ENCODE results near the gene RCVRN.

The RCVRN gene

GRCh38 chr17:9917131-9917530, 12.1 kb upstream of the RCVRN start:
- TF ChIP-seq, protein P1, sequence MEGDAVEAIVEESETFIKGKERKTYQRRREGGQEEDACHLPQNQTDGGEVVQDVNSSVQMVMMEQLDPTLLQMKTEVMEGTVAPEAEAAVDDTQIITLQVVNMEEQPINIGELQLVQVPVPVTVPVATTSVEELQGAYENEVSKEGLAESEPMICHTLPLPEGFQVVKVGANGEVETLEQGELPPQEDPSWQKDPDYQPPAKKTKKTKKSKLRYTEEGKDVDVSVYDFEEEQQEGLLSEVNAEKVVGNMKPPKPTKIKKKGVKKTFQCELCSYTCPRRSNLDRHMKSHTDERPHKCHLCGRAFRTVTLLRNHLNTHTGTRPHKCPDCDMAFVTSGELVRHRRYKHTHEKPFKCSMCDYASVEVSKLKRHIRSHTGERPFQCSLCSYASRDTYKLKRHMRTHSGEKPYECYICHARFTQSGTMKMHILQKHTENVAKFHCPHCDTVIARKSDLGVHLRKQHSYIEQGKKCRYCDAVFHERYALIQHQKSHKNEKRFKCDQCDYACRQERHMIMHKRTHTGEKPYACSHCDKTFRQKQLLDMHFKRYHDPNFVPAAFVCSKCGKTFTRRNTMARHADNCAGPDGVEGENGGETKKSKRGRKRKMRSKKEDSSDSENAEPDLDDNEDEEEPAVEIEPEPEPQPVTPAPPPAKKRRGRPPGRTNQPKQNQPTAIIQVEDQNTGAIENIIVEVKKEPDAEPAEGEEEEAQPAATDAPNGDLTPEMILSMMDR (IDR thresholded peaks at IDR 0.05; ENCODE audit: insufficient read depth, low read depth, low read length, missing control alignments): no peak
- no peak overlapping the region for H3K4me3 ChIP-seq (ENCODE audit: low read depth, low read length)
- no peak for DNase-seq (ENCODE audit: low read depth)

DNA sequence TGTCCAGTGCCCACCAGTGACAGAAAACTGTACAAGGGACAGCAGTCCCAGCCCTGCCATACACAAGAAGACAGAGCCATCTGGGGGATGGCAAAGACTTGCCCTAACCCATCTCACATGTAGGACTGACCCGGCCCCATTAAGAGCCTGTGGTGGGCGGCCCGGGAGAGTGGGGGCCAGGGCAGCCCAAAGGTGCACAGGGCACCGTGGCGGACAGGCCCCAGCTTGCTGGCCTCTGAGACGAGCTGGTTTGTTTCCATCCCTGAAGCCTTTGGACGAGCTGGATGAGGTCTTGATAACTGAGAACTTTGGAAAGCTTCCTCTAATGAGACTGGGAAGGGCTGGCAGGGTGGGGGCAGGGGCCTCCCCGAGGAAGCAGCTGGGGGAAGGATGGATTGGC, 11.0 kb upstream of the RCVRN start:
- H3K4me3 ChIP-seq (ENCODE audit: low read depth, low read length): no peak overlapping the region
- TF ChIP-seq, protein P1 (IDR thresholded peaks at IDR 0.05; ENCODE audit: insufficient read depth, low read depth, low read length, missing control alignments): no peak
- DNase-seq (ENCODE audit: low read depth): no peak

DNA sequence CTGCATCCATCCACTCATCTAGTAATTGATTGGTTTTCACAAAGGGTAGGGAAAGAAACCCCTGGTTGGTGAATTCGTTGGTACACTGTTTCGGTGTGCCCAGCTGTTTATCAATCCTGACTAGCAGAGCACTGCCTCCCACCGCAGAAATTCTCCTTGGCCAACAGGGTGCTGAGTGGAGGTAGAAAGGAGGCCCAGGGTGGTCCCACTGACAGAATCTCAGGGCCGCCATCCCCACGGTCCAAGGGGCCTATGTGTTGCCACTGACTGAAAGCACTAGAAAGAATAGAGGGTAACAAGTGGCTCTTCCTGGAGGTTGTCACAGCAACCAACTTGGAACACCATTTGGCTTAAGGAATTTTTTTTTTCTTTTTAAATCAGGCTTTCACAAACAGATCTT, 8.4 kb upstream of the RCVRN start:
- DNase-seq (ENCODE audit: low read depth): no peak
- TF ChIP-seq, protein P1 (IDR thresholded peaks at IDR 0.05; ENCODE audit: insufficient read depth, low read depth, low read length, missing control alignments): no peak

DNA sequence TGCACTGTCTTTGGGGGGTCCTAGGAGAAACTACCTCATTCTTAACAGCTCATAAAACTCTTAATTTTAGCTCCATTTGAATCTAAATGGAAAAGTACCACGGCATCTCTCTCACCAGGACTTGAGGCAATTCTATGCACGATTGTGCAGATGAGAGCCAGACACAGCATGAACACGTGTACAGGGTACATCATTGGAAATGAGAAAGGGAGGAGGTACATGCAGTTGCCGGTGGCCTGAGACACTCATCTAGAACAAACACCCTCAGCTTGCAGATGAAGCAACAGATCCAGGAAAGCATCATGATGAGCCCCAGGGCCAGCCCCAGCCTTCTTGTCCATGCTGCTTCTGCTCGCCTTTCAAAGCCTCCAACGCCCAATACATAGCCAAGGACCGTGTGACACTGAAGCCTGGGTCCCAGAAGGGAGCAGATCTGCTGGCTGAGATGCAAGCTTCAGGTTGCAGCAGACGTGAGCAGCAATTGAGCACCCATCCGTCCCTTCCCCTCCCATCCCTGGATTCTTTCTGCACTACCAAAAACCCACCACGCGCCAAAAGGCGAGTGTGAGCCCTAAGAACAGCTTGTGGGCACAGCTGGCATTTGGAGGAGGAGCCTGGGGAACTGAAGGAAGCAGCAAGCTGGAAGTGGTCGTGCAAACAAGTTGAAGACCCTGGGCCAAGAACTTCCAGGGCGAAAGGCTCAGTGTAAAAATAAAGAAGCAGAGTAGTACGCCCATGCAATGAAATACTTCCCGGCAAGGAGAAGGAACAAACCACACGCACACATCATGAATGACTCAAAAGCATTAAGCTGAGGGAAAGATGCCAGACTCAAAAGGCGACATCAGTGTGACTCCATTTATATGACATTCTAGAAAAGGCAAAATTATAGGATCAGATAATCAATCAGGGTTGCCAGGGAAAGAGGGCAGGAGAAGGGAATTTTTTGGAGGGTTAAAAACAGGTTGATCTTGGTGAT, 7.3 kb upstream of the RCVRN start:
- H3K4me3 ChIP-seq (ENCODE audit: low read depth, low read length): no peak overlapping the region
- no peak for DNase-seq (ENCODE audit: low read depth)
- TF ChIP-seq, protein P1 (IDR thresholded peaks at IDR 0.05; ENCODE audit: insufficient read depth, low read depth, low read length, missing control alignments): no peak

More for the DNA sequence above, 8.4 kb upstream of the RCVRN start:
- H3K4me3 ChIP-seq (ENCODE audit: low read depth, low read length): no peak overlapping the region

- TF ChIP-seq, protein P1 (IDR thresholded peaks at IDR 0.05; ENCODE audit: insufficient read depth, low read depth, low read length, missing control alignments): no peak
- no peak for DNase-seq (ENCODE audit: low read depth)
- H3K4me3 ChIP-seq (ENCODE audit: low read depth, low read length): no peak overlapping the region
Observed at GRCh38 chr17:9911089-9911488, 6.0 kb upstream of the RCVRN start.

- no peak for DNase-seq (ENCODE audit: low read depth)
- H3K4me3 ChIP-seq (ENCODE audit: low read depth, low read length): no peak overlapping the region
- TF ChIP-seq, protein P1 (IDR thresholded peaks at IDR 0.05; ENCODE audit: insufficient read depth, low read depth, low read length, missing control alignments): no peak
Observed at GRCh38 chr17:9908649-9909042, 3.6 kb upstream of the RCVRN start.
